Fibroblast of lung (primary cell): ENCODE measurements around the gene SOX2. TPM values are rescaled to one million over a fixed set of nuclear protein-coding genes. Genes with fewer than 3 reads are reported as not detected.
A peak's percentile ranks its signal among the peaks of the same experiment; 100 is the strongest.

Experiments used
- DNase-seq, 2 donors: peaks; one replicate each; pipeline versions ENCODE4 v3.0.0 to v3.0.0-alpha.2; 2010; ENCODE audit warnings: low read depth in 2 of 2
- H2AFZ ChIP-seq: 2 replicates; pipeline ENCODE4 v1.5.1; 2012; ENCODE audit warnings: low read length, control low read depth, inconsistent platforms
- H3K27ac ChIP-seq: 2 replicates; pipeline ENCODE4 v1.5.1; 2011; ENCODE audit warnings: low read length, control low read depth; ENCODE audit not compliant: insufficient read depth
- H3K27me3 ChIP-seq: 2 replicates; pipeline ENCODE4 v1.5.1; 2011; ENCODE audit warnings: mild to moderate bottlenecking, low read length; ENCODE audit not compliant: control insufficient read depth, insufficient read depth
- H3K36me3 ChIP-seq: 2 replicates; pipeline ENCODE4 v1.5.1; 2011; ENCODE audit warnings: low read length; ENCODE audit not compliant: control insufficient read depth, insufficient read depth
- H3K4me1 ChIP-seq: 2 replicates; pipeline ENCODE4 v1.5.1; 2011; ENCODE audit warnings: low read length; ENCODE audit not compliant: control insufficient read depth, insufficient read depth; ENCODE audit errors: extremely low read depth
- H3K4me2 ChIP-seq: 2 replicates; pipeline ENCODE4 v1.5.1; 2011; ENCODE audit warnings: low read length, control low read depth; ENCODE audit not compliant: insufficient read depth; ENCODE audit errors: extremely low read depth
- H3K4me3 ChIP-seq, 4 experiments: fragments of 200-600 bp in 1 of 4; sonication (generic) in 1 of 4; replicated peaks in 1 of 4; 2 replicates each; pipeline ENCODE4 v1.5.1; 2011 to 2016; ENCODE audit warnings: low read length in 4 of 4, low read depth in 3 of 4, mild to moderate bottlenecking in 3 of 4, control low read depth in 2 of 4, inconsistent platforms in 1 of 4, mixed read lengths in 1 of 4; ENCODE audit not compliant: insufficient read depth in 1 of 4; ENCODE audit errors: control extremely low read depth in 1 of 4
- H3K79me2 ChIP-seq: 2 replicates; pipeline ENCODE4 v1.5.1; 2012; ENCODE audit warnings: mild to moderate bottlenecking, low read length, inconsistent platforms; ENCODE audit not compliant: control insufficient read depth, insufficient read depth
- H3K9ac ChIP-seq: 2 replicates; pipeline ENCODE4 v1.5.1; 2011; ENCODE audit warnings: mild to moderate bottlenecking, low read length, control low read depth; ENCODE audit not compliant: insufficient read depth
- H3K9me3 ChIP-seq: 2 replicates; pipeline ENCODE4 v1.5.1; 2012; ENCODE audit warnings: low read depth, low read length; ENCODE audit not compliant: control insufficient read depth, insufficient read depth
- H4K20me1 ChIP-seq: 2 replicates; pipeline ENCODE4 v1.5.1; 2011; ENCODE audit warnings: low read length; ENCODE audit not compliant: control insufficient read depth, insufficient read depth; ENCODE audit errors: extremely low read depth
- CTCF ChIP-seq, 2 donors: IDR thresholded peaks in 1 of 2; conservative IDR thresholded peaks in 1 of 2; 1 replicate in 1 of 2; 2 replicates in 1 of 2; pipeline ENCODE4 v1.5.1; 2011 to 2012; ENCODE audit warnings: low read length in 2 of 2, control low read depth in 1 of 2, inconsistent platforms in 1 of 2, low read depth in 1 of 2, mild to moderate bottlenecking in 1 of 2
- EZH2 ChIP-seq: IDR thresholded peaks from 2 replicates; pipeline ENCODE4 v1.5.1; 2012; ENCODE audit warnings: low read length, control low read depth, mild to moderate bottlenecking; ENCODE audit errors: missing control alignments
- polyA plus RNA-seq, 2 donors: library from polyadenylated mRNA; depleted of rRNA in 1 of 2; stranded (reverse) in 1 of 2; unstranded in 1 of 2; fragments of >200 nt; gene quantifications; 2 replicates each; pipeline ENCODE4 v1.2.1, GENCODE V29; 2011 to 2012; ENCODE audit warnings: missing spikeins in 1 of 2
- total RNA-seq: library from RNA; depleted of rRNA; stranded (reverse); fragments of >200 nt; gene quantifications from 2 replicates; pipeline ENCODE4 v1.2.1, GENCODE V29; 2014

Gene SOX2
- total and polyA plus RNA-seq, 2 donors (not counting 1 experiment from before 2014, with no cell fraction given): not detected

DNA sequence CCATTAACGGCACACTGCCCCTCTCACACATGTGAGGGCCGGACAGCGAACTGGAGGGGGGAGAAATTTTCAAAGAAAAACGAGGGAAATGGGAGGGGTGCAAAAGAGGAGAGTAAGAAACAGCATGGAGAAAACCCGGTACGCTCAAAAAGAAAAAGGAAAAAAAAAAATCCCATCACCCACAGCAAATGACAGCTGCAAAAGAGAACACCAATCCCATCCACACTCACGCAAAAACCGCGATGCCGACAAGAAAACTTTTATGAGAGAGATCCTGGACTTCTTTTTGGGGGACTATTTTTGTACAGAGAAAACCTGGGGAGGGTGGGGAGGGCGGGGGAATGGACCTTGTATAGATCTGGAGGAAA is 1.5 kb downstream of the SOX2 start:
- Histone ChIP-seq H3K4me3 (no peak overlapping the region), H3K9me3 (no peaks in the 10 kb centered on the region), H3K79me2 (no peaks in the 10 kb centered on the region), H4K20me1 (peaks cover 2% of the 10 kb centered on the region), H3K4me1 (no peaks in the 10 kb centered on the region), H2AFZ (no peak overlapping the region), H3K4me2 (no peak overlapping the region), H3K27me3 (peaks cover 41% of the 10 kb centered on the region), H3K27ac (no peak overlapping the region), H3K9ac (no peak overlapping the region), H3K36me3 (no peaks in the 10 kb centered on the region)
- no peak for DNase-seq
- TF ChIP-seq EZH2: no peak
- TF ChIP-seq CTCF (conservative IDR thresholded peaks at IDR 0.05 in 1 of 2, IDR thresholded peaks at IDR 0.05 in 1 of 2; ENCODE audit: low read depth in 1 of 2, low read length in 2 of 2): no peak

DNA sequence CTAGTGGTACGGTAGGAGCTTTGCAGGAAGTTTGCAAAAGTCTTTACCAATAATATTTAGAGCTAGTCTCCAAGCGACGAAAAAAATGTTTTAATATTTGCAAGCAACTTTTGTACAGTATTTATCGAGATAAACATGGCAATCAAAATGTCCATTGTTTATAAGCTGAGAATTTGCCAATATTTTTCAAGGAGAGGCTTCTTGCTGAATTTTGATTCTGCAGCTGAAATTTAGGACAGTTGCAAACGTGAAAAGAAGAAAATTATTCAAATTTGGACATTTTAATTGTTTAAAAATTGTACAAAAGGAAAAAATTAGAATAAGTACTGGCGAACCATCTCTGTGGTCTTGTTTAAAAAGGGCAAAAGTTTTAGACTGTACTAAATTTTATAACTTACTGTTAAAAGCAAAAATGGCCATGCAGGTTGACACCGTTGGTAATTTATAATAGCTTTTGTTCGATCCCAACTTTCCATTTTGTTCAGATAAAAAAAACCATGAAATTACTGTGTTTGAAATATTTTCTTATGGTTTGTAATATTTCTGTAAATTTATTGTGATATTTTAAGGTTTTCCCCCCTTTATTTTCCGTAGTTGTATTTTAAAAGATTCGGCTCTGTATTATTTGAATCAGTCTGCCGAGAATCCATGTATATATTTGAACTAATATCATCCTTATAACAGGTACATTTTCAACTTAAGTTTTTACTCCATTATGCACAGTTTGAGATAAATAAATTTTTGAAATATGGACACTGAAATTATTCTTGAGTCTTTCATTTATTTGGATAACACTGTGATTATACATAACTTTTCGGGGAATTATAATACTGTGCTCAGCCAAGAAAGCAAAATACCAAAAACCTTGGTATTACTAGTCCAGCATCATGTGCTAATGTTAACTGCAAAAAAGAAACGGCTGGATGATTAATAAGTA is 2.2 kb downstream of the SOX2 start:
- Histone ChIP-seq H3K4me2 (no peak overlapping the region), H3K4me3 (no peak overlapping the region), H3K79me2 (no peaks in the 10 kb centered on the region), H3K4me1 (no peaks in the 10 kb centered on the region), H3K9ac (no peak overlapping the region), H3K27ac (no peak overlapping the region), H2AFZ (no peak overlapping the region), H3K36me3 (no peaks in the 10 kb centered on the region), H3K27me3 (peaks cover 41% of the 10 kb centered on the region), H3K9me3 (no peaks in the 10 kb centered on the region), H4K20me1 (peaks cover 2% of the 10 kb centered on the region)
- DNase-seq: no peak
- TF ChIP-seq EZH2 (no peak), CTCF (conservative IDR thresholded peaks at IDR 0.05 in 1 of 2, IDR thresholded peaks at IDR 0.05 in 1 of 2; ENCODE audit: low read depth in 1 of 2, low read length in 2 of 2) (no peak)

DNA sequence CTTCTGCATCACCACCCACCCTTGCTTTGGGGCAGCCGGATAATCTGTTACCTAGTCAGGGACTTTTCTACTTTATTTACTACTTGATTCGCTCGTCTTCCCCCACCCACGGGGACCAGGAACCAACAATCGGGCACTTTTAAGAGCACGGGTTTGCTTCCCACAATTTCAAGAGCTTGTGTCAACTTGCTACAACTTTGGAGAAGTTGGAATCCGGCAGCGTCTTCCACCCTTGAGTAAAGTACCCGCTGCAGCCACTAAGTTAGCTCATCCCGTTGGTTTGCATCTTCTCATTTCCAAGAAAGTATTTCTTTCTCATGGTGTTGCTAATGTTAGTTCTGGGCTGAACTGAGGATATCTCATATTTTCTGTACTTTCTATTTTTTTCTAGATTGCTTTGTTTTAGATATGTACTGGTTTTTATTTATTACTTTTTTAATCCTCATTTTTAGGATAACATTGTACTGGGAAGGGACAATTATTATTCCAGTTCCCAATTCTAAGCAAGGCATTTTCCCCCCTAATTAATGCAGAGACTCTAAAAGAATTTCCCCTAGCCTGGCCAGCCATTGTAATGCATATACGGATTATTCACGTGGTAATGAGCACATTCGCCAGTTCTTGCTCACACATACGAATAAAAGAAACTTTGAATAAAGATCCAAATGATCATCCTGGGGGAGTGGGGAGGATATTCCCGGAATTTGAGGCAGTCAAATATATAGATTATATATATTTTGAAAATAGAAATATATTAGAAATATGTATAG is 4.0 kb downstream of the SOX2 start:
- peaks cover 2% of the 10 kb centered on the region for H4K20me1 ChIP-seq
- H2AFZ ChIP-seq: no peak overlapping the region
- peak; percentile 41 for TF ChIP-seq EZH2
- TF ChIP-seq CTCF (conservative IDR thresholded peaks at IDR 0.05 in 1 of 2, IDR thresholded peaks at IDR 0.05 in 1 of 2; ENCODE audit: low read depth in 1 of 2, low read length in 2 of 2): no peak
- H3K79me2 ChIP-seq: no peaks in the 10 kb centered on the region
- DNase-seq: peak in 1 of 2 donors; percentile 74
- no peak overlapping the region for H3K27ac ChIP-seq
- H3K9ac ChIP-seq: no peak overlapping the region
- H3K9me3 ChIP-seq: no peaks in the 10 kb centered on the region
- H3K36me3 ChIP-seq: no peaks in the 10 kb centered on the region
- no peak overlapping the region for H3K4me2 ChIP-seq
- H3K27me3 ChIP-seq: peaks cover 43% of the 10 kb centered on the region
- no peaks in the 10 kb centered on the region for H3K4me1 ChIP-seq
- H3K4me3 ChIP-seq: no peak overlapping the region
